Hindlimb muscle (tissue), 1 donor: ENCODE measurements around the gene HUWE1. TPM values are rescaled to one million over a fixed set of nuclear protein-coding genes. Genes with fewer than 3 reads are reported as not detected.
"Not testable (repeated sequence)": the region's sequence is repeated elsewhere in the genome, so short reads cannot be mapped to it uniquely, and the experiment has no call there.

Experiments
- DNase-seq: peaks from one replicate; pipeline ENCODE4 v3.0.0-alpha.2; 2013
- polyA plus RNA-seq: library from polyadenylated mRNA; unstranded; fragments of 120-200 nt; gene quantifications from one replicate; pipeline ENCODE4 v1.2.1, GENCODE V29; 2013; ENCODE audit not compliant: insufficient read length

Gene HUWE1
- polyA plus RNA-seq, 1 donor = 100 TPM

- no peak for DNase-seq
Observed at GRCh38 chrX:53511322-53511721, 175.2 kb downstream of the HUWE1 start.

GRCh38 chrX:53504035-53504434 is 182.5 kb downstream of the HUWE1 start:
- not testable (repeated sequence) for DNase-seq

- peak; percentile 16 for DNase-seq
Observed at GRCh38 chrX:53494436-53494835, 192.1 kb downstream of the HUWE1 start.

GRCh38 chrX:53486285-53486684 is 200.2 kb downstream of the HUWE1 start:
- DNase-seq = no peak

GRCh38 chrX:53483838-53484405 is 202.6 kb downstream of the HUWE1 start:
- DNase-seq = no peak

GRCh38 chrX:53483416-53483815 is 203.1 kb downstream of the HUWE1 start:
- DNase-seq = no peak
